Activated CD8-positive, alpha-beta memory T cell treated with anti-CD3 and anti-CD28 coated beads, Interleukin-2, amount 50 U/mL, for 24 hours (primary cell): Measurements from ENCODE around the gene GALNT9.

Experiments used
- DNase-seq: peaks from one replicate; pipeline ENCODE4 v3.0.0-alpha.2; 2020; ENCODE audit errors: extremely low read depth

Gene GALNT9

GRCh38 chr12:132344601-132345000 is 15.2 kb upstream of the GALNT9 start:
- DNase-seq: no peak

DNA sequence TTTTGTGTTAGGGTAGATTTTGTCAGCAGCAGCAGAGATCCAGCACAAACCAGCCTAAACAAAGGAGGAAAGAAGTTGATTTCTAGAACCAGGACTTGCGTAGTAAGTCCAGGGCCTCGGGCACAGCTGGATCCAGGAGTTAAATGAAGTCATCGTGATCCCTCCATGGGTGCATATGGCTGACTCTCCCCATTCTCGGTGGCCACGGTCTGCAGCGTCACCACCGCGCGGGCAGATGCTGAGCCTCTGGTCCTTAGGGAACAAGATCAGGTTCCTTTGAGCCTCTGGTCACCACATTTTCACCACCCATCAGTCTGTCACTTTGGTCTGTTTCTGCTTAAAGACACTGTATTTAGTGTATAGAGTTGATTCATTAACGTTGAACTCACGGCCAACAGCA is 14.8 kb upstream of the GALNT9 start:
- DNase-seq: no peak

DNA sequence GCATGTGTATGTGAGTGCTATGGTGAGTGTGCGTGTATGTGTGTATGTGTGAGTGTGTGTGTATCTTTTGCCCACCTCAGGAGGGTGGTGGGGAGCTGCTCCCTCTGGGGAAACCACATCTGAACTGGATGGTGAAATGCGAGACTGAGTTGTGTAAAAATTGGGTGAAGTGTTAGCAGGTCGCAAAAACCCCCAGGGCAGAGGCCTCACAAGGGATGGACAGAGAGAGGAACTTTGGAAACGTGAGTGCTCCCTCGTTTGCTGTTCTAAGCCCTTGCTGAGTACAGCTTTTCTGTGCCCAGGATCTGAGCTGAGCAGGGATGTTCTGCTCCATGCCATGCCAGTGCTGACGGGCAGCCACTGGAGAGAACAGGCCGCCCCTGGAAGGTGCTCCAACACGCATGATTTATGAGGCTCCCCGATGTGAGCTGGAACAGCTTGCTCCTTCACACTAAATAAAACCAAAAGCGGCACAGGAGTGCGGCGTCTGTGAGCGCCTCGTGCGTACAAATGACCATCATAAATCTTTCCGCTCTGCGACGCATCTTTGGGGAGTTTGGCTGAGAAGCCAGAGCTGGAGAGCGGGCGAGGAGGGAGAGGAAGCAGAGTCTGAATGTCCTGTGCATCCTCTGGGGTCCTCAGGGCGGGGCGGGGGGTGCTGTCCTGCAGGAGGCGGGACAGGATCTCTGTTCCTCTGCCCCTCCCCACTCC is 14.1 kb upstream of the GALNT9 start:
- no peak for DNase-seq

- DNase-seq: no peak
Measured at GRCh38 chr12:132342251-132343227, 13.2 kb upstream of the GALNT9 start.

DNA sequence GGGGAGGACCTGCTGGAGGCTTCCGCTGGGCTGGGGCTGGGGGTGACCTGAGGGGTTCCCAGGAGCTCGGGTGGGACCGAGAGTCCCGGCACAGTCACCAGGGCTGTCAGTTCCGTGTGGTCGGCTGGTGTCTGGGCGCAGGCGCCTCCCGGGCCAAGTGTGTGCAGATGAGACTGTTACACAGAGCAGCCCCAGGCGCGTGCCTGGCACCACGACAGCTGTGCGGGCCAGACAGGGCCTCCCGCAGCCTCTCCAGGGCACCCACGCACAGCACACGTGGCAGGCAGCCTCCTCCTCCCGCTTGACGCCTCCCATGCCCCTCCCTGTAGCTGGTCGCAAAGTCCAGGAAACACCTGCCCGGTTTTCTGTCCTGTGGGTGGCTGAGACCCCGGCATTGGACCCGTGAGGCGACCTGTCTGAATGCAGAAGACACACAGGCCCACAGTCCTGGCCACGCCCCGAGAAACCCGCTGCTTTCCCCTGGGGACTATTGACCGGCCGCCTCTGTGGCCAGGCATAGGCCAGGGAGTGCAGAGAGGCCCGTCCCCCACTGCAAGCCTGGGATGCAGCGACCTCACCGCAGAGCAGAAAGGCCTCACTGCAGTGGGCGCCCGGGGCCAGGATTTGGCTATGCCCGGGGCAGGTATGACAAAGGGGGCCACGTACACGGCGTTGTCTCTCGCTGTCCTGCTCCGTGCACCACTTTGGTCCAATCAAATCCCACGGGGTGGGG is 12.1 kb upstream of the GALNT9 start:
- DNase-seq: no peak

GRCh38 chr12:132340266-132341035 is 11.1 kb upstream of the GALNT9 start:
- no peak for DNase-seq

- DNase-seq: no peak
Measured at GRCh38 chr12:132339856-132340255, 10.5 kb upstream of the GALNT9 start.

GRCh38 chr12:132338781-132339180 is 9.4 kb upstream of the GALNT9 start:
- DNase-seq: no peak

DNA sequence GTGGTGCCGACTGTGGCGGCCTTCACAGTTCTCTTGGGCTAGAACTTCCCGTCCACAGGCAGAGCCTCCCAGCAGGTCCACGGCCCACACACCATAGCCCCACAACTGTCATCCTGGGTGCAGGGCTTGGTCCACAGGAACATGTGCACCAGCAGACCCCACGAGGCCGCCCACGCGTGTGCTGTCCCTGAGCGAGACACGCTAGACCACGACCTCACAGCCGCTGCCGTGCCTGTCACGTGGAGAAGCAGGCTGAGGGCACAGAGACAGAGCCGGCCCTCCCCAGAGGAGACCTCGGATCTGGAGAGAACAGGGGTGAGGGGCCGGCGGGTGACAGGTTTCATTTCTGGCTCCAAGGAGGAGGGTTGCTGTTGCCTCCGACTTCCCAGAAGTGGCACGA is 8.9 kb upstream of the GALNT9 start:
- DNase-seq: no peak

DNA sequence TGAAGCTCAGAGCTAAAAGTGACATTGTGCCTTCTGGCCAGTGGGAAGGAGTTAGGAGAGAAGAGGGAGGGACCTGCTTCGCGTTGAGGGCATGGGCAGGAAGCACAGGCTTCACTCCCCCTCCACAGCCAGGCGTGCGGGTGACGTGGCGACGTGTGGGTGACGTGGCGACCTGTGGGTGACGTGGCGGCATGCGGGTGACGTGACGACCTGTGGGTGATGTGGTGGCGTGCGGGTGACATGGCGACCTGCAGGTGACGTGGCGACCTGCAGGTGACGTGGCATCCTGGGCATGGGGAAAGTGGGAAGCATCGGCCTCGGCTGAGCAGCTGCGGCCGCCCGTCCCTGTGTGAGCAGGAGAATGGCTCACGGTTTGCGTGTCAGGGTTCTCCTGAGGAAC is 8.2 kb upstream of the GALNT9 start:
- no peak for DNase-seq

- no peak for DNase-seq
Measured at GRCh38 chr12:132336451-132337413, 7.3 kb upstream of the GALNT9 start.

DNA sequence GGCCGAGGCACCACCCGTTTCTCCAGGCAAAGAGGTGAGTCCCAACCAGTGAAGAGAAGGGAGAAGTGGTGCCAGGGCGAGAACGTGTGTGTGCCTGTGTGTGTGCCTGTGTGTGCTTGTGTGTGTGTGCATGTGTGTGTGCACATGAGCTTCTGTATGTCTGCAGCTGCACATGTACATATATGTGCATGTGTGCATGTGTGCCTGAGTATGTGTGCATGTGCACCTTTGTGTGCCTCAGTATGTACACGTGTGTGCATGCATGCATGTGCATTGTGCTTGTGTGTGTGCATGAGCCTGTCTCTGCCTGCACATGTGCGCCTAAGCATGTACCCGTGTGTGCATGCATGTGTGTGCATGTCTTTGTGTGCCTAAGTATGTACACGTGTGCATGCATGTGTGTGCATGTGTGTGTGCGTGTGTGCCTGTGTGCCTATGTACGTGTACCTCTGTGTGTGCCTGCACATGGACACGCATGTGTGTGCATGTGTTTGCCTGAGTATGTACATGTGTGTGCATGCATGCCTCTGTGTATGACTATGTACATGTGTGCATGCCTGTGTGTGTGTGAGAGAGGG is 5.9 kb upstream of the GALNT9 start:
- no peak for DNase-seq

DNA sequence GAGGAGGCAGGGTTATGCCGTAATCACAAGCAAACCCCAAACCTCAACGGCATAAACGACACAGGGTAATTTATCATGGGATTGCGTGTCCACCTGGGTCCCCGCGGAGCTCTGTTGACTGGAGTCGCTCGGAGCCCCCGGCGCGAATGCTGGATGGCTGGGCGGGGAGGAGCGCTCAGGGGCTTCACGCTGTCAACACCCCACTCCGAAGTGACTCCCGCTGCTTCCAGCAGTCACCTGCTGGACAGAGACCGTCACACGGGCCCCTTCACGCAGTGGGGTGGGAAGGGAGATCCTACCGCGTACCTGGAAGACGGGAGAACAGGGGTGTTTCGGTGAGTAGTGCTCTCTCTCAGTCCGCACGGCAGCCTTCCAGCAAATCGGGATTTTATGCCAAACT is 4.4 kb upstream of the GALNT9 start:
- DNase-seq: no peak

DNA sequence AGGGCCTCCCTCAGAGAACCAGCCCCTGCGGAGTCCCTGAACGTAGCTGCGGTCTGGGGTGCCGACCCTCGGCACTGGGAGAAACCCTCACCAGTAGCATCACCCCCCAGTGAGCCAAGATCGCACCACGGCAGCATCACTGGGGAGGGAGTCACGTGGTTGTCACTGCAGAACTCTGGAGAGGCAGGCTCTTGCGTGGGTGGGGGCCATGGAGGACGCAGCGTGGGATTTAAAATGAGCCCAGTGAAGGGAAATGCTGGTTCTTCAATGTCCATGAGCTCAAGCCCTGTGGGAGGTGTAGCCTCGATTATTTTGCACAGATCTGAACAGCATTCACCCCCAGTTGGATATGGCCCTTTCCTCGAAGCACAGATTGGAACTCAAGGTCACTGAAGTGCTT is 3.9 kb upstream of the GALNT9 start:
- DNase-seq: no peak

DNA sequence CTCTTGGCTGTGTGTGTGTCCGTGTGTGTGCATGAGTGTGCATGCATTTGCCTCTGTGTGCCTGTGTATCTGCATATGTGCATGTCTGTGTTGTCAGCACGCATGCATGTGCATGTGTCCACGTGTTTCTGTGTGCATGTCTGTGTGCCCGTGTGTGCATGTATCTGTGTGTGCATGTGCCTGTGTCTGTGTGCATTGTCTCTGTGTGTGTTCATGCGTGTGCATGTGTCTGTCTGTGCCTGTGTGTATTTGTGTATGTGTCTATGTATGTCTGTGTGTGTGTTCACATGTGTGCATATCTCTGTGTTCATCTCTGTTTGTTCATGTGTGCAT is 1.1 kb upstream of the GALNT9 start:
- DNase-seq: no peak

DNA sequence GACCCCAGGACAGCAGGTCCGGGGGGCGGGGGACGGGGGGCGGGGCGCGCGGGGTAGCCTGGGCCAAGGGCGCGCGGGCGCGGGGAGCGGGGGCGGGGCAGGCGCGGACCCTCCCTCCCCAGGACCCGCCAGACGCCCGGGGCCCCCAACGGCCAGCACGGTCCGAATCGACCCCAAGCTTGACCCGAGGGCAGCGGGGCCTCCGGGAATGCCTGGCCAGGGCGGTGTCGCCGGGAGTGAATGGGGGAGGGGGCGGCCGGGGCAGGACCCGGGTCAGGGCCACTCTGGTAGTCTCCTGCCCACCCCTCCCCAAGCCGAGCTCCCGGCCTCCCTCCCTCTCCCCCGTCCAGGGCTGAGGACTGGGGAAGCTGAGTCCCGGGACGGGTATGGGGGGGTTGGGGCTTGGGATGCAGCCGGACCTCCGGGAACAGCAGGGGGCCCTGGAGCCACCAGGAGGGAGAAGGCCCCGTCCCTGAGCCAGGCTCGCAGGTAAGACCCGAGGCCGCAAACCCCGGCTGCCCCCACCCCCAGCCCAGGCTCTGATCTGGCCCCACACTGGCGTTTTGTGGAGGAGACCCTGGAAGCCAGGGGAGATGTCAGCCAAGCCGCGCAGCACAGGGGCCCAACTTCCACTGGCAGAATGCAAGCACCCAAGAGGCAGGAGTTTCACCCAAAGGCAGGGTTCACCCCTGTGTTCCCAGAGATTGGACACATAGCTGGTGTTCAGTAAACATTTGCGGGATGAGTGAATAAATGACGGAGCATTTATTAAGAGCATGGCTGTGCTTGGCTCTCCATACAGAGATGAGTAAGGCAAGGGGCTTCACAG is 545 bp upstream of the GALNT9 start:
- no peak for DNase-seq

- no peak for DNase-seq
Measured at GRCh38 chr12:132328282-132329029, 933 bp downstream of the GALNT9 start.

DNA sequence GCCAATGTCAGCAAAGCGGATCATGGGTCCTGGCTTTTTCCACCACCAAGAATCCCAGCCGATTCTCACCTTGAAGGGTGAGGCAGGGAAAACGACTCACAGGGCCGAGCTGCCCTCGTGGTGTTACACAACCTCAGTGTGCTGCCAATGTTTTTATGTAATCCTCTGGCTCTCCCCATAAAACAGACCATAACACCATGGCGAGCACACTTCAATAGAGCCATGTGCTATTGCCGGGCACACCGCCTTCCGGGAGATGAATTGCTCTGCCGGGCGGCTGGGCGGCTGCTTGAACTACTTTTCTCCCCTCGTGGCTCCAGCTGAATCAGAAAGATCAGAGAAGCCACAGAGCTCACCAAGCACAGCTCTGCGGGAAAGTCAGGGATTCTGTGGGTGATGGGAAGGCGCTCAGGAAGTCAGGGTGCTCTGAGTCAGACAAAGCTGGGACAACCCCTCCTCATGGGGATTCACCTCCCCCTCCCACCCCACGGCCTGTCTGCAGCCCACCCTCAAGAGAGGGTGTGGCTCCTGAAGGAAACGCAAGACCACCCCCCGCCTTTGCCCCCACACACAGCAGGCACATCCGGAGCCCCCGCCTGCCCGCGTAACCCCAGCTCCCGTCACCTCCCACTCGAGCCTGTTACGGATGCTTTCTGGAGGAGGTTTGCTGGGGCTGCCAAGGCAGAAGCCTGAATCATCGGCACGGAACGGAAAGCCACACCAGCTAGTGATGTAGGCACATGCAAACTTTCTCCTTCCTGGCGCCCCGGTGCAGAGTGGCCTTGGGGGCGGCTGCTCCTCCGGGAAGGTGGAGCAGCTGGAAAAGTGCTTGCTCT is 1.8 kb downstream of the GALNT9 start:
- peak; percentile 38 for DNase-seq
